HG02943 (cell line): Measurements from ENCODE around the gene BGN.

Source experiments
- ATAC-seq: cut with Tn5 transposase; IDR thresholded peaks from one replicate; pipeline ENCODE4 v1.9.1; 2021; ENCODE audit warnings: mild to moderate bottlenecking, low read depth, moderate library complexity; ENCODE audit not compliant: unreplicated experiment

BGN gene

DNA sequence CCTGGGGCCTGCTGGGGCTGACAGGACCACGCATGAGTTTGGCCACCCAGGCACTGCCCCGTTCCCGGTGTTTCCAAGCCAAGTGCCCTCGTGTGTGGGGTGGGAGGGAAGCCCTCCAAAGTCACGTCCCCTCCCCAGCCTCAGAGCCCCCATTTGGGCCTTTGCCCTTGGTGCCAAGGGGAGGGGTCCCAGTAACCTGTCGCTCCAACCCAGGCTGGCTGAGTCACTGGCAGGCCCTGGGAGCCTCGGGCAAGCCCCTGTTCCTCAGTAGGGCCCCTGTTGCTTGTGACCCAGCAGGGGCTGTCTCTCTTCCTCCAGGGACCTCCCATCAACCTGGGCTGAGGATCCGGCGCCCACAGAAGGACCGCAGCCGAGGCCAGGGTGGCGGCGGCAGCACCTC is 13.7 kb upstream of the BGN start:
- no peak for ATAC-seq

DNA sequence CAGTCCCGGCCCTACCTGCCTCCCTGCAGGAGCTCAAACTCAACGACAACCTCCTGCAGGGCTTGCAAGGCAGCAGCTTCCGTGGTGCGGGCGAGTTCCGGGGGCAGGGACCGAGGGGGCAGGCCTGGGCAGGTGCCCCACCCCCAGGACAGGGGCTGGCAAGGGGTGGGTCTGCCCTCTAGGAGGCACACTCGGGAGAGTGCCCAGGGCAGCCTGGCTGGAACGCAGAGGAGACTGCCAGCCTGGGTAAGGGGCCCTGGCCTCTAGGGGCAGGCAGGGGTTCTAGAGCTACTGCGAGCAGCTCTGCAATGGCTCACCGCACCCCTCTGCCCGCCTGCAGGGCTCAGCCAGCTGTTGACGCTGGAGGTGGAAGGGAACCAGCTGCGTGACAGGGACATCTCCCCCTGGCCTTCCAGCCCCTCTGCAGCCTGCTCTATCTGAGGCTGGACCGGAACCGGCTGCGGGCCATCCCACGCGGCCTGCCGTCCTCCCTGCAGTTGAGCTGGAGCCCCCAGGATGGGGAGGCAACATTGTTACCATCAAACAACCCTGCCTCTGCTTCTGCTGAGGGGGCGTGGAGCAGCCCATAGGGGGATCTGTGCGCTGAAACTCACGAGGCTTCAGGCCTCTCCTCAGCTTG is 12.3 kb upstream of the BGN start:
- ATAC-seq: no peak

DNA sequence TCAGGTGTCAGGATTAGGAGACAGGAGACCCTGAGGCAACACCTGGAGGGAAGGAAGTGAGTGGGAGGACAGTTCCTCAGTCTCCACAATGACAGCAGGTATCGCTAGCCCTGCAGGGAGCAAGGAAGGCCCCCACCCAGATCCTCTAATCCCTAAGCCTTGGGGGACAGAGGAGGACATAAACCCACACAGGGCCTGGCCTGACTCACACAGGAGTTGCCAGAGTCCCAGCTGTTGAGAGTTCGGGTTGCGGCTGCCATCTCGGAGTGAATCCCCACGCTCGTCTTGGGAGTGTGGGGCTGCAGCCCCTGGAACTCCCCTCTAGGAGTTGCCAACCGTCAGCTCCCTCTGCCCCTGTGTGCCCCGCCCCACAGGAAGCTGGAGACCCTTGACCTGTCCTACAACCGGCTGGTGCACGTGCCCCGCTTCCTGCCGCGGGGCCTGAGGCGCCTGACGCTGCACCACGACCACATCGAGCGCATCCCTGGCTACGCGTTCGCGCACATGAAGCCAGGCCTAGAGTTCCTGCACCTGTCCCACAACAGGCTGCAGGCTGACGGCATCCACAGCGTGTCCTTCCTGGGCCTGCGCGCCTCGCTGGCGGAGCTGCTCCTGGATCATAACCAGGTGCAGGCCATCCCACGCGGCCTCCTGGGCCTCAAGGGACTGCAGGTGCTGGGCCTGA is 9.2 kb upstream of the BGN start:
- ATAC-seq: no peak

DNA sequence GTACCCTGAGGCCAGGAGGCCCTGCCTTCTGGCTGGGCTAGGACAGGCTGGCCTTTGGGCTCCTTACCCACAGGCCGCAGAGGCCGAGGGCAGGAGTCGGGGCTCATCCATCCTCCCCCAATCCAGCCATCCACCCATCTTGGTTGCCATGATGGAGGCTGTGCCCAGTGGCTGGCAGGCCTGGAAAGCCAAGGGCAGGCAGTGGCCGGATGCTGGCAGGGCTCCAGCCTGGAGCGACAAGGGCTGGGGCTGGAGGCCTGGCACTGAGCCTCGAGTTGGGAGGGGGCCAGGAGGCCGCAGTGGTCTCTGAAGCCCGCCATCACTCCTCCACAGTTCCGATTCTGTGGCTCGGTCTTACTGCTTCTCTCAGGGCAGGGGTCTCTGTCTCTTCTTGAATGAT is 8.6 kb upstream of the BGN start:
- ATAC-seq: no peak

DNA sequence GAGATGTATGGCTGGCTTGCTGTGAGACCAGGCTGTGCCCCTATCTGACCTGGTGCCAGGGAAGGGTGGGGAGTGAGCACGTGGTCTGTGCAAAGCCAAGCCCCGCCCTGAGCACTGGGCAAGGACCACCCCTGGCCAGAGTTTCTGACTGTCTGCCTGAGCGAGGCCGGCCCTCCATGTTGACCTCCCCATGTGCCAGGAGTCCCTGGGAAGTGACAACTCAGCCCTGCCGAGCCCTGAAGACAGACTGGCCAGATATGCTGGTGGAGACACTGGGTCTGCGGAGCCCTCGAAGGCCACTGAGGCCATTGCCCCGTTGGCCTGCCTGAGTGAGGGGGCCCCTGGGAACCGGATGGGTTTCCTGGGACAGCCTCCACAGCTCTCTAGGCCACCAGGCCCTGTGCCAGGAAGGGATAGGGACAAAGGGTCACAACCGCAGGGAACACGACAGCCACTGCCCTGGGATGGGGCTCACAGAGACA is 7.1 kb upstream of the BGN start:
- ATAC-seq: no peak

DNA sequence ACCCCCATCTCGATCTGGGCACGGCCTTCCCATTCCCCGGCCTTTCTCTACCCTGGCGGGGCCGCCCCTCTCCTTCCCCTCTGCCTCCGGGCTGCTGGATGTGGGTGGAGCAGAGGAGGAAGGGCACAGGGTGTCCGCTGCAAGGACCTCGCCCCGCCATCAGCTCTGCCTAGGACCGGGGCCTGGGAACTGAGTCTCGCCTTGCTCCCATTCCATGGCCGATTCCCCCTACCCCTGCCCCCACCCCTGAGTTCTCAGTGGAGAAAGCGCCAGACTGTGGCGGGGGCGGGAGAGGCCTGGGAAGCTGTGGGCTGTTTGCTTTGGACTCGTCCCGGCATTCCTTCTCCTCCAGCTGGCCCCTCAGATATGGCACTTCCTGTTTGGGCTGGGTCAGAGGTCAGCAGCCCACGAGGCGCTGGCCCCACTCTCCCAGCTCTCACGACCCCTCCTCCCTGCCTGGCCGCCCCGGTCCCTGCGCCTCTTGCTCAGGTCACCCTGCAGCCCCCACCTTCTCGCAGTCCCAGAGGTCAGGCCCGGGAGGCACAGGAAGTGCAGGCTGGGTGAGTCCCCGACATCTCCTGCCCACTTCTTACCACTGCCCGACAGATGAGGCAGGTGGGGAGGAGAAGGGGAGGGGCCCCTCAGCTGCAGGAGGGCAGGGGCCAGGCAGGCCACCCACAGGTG is 6.4 kb upstream of the BGN start:
- ATAC-seq: no peak

DNA sequence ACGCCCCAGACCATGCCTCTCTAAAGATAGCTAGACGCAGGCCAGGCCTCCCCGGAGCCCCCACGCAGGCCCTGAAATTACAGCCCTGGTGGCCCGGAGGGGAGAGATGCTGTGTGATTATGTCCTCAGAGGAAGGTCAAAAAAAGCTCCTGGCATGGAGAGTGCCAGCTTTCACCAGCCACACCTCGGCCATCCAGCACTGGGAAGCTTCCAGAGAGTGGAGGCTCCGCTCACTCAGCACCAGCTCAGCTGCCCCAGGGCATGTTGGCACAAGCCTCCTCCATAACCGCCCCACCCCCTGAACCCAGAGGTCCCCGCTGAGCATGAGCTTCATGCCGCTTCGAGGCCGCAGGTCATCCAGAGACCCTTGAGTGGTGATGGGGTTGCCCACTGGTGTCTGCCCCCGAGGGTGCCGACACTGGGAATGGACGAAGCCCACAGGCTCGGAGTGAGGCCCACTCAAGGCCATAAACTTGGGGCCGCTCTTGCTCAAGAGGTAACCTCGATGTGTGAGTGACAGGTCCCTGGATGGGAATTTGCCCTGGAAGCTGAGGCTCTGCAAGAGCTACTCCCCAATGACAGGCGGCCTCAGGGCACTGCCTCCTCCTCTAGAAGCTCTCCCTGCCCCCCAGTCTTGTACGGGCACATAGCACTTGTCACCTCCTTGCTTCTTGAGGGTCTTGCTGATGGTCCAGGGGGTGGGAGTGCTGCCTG is 4.4 kb upstream of the BGN start:
- no peak for ATAC-seq

DNA sequence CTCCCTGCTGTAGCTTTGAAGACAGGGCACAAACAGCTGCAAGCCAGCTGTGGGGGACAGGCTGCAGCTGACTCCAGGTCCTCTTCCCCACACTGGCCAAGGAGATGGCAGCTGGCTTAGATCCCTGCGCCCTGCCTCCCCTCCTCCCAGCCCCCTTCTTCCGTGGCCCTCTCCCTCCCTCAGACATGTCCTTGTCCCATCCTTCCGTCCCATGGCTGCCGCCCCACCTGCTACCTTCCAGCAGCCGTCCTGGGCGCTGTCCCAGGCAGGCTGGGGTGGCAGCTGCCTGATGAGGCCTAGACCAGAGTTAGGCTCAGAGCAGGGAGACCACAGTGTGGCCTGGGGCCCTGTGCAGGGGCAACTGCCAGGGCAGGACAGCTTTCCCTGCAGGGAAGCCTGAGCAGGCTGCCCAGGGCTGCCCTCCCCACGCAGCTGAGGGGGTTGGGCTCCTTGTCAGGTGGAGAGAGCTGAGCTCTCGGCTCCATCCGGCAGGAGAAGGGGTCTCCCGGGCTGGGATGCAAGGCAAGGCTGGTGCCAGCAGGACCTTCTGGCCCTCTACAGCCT is 3.3 kb upstream of the BGN start:
- no peak for ATAC-seq

DNA sequence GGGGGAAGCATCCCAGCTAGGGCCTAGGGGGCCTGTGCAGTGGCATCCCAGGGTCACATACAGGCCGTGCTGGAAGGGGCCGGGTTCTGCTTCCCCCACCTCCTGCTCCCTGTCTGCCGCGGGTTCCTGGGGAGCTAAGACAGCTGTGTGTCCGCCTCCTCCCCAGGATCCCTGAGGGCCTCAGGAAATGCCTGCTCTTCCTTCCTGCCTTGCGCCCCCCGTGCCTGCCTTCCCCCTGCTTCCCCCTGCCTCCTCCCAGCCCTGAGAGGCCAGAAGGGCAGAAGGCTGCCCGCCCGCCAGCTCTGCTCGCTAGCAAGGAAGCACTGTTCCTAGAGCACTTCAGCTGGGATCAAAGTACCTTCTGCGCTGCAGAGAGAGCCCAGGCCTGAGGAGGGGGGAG is 2.9 kb upstream of the BGN start:
- no peak for ATAC-seq

DNA sequence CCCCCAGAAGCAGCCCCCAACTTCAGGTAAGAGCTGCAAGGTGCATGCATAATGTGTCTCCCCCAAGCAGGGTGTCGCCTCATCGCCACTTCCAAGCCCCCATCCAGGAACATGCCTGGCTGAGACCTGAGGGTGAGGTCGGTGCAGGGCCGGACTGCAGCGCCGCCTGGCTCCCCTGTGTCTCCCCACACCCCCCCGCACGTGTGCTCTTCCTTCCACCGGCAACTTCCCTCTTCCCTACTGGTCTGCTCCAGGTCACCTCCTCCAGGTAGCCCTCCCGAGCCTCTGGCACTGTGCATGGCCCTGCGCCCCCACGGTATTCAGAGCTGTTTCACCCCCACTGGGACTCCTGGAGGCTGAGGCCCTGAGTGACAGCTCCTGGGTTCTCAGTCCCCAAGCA is 2.2 kb upstream of the BGN start:
- ATAC-seq: no peak

DNA sequence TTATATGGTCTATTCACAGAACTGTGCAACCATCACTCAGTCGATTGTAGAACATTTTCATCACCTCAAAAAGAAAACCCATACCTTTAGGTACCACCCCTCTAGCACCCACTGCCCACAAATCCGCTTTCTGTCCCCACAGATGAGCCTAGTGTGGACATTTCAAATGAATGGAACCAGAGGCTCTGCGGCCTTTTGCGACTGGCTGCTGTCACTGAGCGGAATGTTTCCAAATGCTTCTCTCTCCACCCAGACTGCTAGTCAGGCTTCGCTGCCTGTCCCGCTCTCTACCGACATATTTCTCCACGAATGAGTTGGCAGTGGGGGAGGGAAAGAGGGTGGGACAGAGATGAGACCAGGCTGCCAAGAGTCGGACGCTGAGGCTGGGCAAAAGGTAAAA is 1.7 kb upstream of the BGN start:
- ATAC-seq: no peak

DNA sequence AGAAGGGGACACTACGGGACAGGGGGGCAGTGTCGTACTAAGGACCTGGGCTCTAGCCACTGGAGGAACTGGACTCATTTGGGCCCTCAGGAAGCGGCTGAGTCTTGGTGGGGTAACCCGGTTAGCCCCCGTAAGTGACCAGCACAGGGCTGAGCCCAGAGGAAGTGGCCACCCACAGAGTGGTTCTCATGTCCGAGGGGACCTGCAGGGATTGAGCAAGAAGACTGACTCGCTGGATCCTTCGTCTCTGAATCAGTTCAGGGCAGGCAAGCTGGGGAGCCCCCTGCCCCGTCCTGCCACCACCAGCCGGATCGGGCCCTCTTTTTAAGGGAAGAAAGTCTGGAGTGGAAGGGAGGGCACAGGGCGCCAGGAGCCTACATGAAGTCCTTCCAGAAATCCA is 719 bp upstream of the BGN start:
- ATAC-seq: no peak

DNA sequence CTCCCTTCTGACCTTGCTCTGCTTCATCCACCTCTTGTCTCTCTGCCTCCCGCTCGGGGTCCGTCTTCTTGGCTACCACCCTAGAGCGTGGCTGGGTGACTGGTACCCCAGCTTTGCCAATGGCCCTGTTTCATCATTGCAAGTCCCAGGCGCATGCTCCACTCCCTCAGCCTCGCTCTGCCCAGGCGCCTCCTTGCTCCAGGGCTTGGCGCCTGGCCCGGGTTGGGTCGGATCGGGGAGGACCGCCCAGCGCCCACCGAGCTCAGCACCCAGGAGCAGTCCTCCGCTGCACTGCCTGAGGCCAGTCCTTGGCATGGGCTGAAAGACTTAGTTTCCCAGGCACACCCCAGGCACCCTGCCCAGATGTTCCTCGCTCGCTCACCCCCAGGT is 577 bp downstream of the BGN start:
- no peak for ATAC-seq

DNA sequence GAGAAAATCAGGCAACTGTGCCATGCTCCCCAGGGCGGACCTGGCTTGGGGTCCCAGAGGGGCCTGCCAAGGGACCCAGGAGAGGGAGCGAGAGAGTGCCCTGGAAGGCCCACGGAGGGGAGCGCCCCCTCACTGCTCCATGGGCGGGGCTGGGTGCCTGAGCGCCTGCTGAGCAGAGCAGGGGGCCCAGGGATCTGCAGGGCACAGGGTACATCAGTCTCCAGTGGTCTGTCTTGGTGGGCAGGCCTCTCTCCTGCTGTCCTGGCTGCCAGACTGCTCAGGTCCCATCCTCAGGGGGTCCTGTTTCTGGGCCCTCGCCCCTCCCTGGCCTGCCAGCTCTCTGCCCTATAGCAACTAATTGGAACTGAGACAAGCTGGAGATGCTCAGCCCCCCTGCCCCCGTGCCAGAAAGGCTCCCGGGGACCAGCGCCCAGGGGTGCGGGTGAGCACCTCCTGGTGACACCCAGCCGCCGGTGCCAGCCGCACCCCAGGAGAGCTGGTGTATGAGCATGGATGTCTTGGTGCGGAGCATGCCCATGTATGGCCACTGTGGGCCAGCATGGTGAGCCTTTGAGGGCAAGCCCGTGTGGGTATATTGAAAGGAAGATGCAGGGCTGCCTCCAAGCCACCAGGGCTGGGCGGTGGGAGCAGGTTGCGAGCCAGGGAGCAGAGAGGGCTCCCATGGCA is 1.3 kb downstream of the BGN start:
- ATAC-seq: no peak

DNA sequence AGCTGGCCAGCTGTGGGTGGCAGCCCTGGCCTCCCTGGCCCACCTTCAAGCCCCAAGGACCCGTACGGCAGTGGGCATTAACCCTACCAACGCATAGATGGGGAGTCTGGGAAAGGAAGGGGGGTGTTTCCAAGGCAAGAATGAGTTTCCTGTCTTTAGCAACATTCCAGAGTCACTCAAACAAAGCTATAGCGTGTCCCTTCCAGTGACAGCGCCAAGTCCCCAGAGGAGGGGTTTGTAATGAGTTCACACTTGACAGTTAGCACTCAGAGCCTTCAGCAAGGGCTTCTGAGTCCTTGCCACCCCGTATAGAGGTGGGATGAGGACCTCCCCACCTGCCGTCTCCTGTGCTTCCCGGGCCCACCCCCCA is 1.8 kb downstream of the BGN start:
- no peak for ATAC-seq

DNA sequence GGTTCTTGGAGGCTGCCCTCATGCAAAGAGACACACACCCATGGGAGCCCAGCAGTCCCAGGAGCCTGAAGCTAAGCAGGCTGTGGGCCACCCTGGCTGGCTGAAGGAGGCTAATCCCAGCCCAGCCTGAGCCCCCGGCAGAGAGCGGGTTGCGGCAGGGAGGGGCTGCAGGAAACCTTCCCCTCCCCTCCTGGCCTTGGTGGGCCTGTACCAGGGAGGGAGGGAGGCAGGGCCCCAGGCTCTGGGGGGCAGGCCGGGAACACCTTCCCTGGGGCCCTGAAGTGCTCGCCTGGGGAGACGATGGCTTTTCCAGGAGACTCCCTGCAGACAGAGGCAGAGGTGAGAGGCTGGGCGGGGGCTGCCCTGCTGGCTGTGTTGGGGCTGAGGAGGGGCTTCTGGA is 3.7 kb downstream of the BGN start:
- ATAC-seq: no peak

DNA sequence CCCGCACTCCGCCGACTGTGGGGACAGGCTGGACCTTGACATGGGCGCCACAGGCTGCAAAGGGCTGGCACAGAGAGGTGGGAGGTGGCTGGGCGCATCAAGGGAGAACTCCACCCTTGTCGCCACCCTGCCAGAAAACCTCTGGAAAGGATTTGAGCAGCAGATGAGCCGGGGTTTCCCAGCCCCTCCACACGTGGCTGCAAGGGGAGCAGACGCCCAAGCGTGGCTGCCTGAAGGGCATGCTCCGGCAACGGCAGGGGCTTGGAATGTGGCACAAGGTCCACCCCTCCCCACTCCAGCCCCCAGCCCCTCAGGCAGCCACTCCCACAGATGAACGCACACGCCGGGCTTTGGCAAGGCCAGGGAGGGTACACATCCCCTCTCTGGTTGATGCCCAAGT is 4.6 kb downstream of the BGN start:
- no peak for ATAC-seq

DNA sequence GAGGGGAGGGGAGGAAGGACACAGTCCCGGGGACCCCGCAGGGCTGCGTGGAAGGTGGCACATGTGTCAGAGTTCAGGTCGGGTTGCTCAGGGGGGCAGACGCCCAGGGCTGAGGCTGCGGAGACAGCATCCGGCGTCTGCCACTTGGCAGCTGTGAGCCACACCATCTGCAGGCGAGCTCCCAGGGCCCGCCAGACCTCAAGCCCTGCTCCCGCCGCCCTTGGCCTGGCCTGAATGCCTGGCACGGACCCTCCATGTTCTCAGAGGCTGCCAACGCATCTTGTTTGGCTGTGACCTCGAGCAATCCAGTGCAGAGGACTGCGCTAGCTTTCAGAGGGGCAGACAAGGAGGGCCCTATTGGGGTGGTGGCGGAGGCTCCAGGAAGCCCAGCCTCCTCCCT is 5.1 kb downstream of the BGN start:
- ATAC-seq: no peak

DNA sequence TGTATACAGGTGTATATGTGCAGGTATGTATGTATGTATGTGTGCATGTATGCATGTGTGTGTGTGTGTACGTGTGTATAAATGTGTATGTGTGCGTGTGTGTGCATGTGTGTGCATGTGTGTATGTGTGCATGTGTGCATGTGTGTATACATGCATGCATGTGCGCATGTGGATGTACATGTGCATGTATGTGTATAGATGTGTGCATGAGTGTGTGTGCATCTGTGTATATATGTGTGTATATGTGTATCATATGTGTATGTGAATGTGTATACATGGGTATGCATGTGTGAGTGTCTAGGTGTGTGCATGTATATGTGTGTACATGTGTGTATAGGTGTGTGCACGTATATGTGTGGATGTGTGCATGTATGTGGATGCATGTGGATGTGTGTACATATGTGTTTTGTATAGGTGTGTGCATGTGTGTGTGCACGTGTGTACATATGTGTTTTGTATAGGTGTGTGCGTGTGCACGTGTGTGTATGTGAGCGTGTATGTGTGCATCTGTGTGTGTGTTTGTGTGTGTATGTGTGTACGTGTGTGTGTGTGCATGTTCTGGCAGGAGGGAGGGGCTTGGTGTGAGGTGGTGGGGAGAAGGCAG is 6.0 kb downstream of the BGN start:
- no peak for ATAC-seq

DNA sequence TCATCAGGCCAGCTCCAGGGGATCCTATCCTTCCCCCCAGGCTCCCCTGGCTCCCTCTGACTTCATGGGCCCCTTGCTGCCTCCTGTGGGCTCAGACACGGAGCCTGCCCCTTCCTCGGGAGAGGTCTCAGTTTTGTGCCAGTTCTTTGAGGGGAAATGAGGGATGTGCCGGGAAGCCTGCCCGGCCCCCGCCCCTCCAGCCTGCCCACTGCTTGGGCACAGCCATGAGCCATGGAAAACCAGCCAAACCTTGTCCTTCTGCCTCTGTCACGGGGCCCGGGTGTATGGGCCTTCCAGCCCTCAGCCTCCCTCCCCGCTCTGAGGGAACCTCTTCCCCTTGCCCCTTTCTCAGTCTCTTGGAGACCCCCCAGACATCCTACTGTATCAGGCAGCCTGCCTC is 6.8 kb downstream of the BGN start:
- ATAC-seq: no peak
